ENCODE measurements around the gene HSPB6.

HSPB6 gene

GRCh38 chr19:35716801-35717664 is 39.8 kb downstream of the HSPB6 start:
- peak; percentile 96 for DNase-seq (ENCODE audit: low read depth)

- no peak for DNase-seq (ENCODE audit: low read depth)
These were observed 40.6 kb downstream of the HSPB6 start for GRCh38 chr19:35715981-35716800.

- DNase-seq (ENCODE audit: low read depth): no peak
These were observed 41.4 kb downstream of the HSPB6 start for GRCh38 chr19:35715355-35715809.

- DNase-seq (ENCODE audit: low read depth): no peak
These were observed 42.1 kb downstream of the HSPB6 start for GRCh38 chr19:35714601-35715354.

- DNase-seq (ENCODE audit: low read depth): no peak
These were observed 42.8 kb downstream of the HSPB6 start for GRCh38 chr19:35713904-35714495.

GRCh38 chr19:35713506-35713850 is 43.4 kb downstream of the HSPB6 start:
- DNase-seq (ENCODE audit: low read depth): no peak

- DNase-seq (ENCODE audit: low read depth): peak; percentile 74
These were observed 44.0 kb downstream of the HSPB6 start for GRCh38 chr19:35712567-35713505.

- peak; percentile 52 for DNase-seq (ENCODE audit: low read depth)
These were observed 45.8 kb downstream of the HSPB6 start for GRCh38 chr19:35710784-35711723.

- no peak for DNase-seq (ENCODE audit: low read depth)
These were observed 48.4 kb downstream of the HSPB6 start for GRCh38 chr19:35708391-35708790.
